Measurements from ENCODE around the gene NDUFA8. TPM values are rescaled to one million over a fixed set of nuclear protein-coding genes. Genes with fewer than 3 reads are reported as not detected.

Gene NDUFA8
- total and polyA plus RNA-seq, 2 experiments from 2014 or later: 36.6 to 144 TPM

GRCh38 chr9:122097679-122098315 lies 61.8 kb downstream of the NDUFA8 start (continued):
- no peak for TF ChIP-seq JUNB (IDR thresholded peaks at IDR 0.05; ENCODE audit: unreplicated experiment)
- no peak for TF ChIP-seq EZH2 (IDR thresholded peaks at IDR 0.05; ENCODE audit: low read depth, unreplicated experiment)
- no peak for TF ChIP-seq POLR2AphosphoS5 (IDR thresholded peaks at IDR 0.05; ENCODE audit: low read depth)
- TF ChIP-seq NANOG (IDR thresholded peaks at IDR 0.05; ENCODE audit: borderline replicate concordance): no peak
- TF ChIP-seq, protein P1, sequence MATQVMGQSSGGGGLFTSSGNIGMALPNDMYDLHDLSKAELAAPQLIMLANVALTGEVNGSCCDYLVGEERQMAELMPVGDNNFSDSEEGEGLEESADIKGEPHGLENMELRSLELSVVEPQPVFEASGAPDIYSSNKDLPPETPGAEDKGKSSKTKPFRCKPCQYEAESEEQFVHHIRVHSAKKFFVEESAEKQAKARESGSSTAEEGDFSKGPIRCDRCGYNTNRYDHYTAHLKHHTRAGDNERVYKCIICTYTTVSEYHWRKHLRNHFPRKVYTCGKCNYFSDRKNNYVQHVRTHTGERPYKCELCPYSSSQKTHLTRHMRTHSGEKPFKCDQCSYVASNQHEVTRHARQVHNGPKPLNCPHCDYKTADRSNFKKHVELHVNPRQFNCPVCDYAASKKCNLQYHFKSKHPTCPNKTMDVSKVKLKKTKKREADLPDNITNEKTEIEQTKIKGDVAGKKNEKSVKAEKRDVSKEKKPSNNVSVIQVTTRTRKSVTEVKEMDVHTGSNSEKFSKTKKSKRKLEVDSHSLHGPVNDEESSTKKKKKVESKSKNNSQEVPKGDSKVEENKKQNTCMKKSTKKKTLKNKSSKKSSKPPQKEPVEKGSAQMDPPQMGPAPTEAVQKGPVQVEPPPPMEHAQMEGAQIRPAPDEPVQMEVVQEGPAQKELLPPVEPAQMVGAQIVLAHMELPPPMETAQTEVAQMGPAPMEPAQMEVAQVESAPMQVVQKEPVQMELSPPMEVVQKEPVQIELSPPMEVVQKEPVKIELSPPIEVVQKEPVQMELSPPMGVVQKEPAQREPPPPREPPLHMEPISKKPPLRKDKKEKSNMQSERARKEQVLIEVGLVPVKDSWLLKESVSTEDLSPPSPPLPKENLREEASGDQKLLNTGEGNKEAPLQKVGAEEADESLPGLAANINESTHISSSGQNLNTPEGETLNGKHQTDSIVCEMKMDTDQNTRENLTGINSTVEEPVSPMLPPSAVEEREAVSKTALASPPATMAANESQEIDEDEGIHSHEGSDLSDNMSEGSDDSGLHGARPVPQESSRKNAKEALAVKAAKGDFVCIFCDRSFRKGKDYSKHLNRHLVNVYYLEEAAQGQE (IDR thresholded peaks at IDR 0.05; ENCODE audit: unreplicated experiment): no peak
- no peak for TF ChIP-seq CREB1 (CRISPR knock-in tag; IDR thresholded peaks at IDR 0.05; ENCODE audit: low read depth)

DNA sequence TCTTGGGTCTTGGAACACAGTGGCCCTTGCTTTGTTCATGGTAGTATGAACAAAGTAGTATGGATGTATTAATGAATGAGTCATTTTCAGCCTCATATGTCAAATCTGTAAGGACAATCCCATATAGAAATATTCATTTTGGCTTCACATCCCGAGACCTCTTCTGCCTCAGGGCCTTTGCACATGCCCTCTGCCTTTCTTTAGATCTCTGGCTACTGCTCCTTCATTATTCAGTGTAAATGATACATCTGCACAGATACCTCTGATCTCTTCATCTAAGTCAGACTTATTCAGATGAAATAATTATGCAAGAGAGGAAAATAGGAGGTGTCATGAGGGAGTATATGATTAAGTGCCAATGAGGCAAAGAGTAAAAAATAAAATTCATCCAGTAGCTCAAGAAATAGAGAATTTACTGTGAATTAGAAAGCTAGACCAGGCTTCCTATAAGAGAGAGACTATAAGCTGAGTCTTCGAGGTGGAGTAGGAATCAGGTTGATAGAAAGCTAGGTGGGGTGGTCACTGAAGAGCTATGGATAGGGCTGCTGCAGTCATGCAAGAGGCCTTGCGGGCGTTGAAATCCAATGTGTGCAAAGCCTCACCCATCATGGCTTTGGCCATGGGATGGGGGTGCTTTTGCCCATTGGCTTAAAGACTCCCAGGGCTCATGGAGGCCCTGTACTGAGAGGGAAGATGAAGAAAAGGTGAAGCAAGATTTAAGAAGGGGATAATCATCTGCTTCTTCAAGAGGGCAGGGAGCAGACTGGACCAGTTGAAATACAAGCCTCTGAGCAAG lies 62.8 kb downstream of the NDUFA8 start:
- Mint-ChIP-seq H3K27ac (no peak overlapping the region), H3K27me3 (ENCODE audit: insufficient read depth, low read depth, poor library complexity) (peaks cover 11% of the 10 kb centered on the region), H3K9me3 (no peaks in the 10 kb centered on the region; the same call in 2 of the 3 replicates), H3K36me3 (ENCODE audit: low read depth) (no peaks in the 10 kb centered on the region; the same call in 2 of the 3 replicates), H3K4me3 (no peak overlapping the region; the same call in 2 of the 3 replicates), H3K4me1 (peaks cover 14% of the 10 kb centered on the region)
- Histone ChIP-seq H2AFZ (no peak overlapping the region), H3K27ac (ENCODE audit: low read depth) (no peak overlapping the region), H3F3A (replicated peaks; ENCODE audit: low read depth) (no peaks in the 10 kb centered on the region), H3K4me2 (no peak overlapping the region), H3K4me1 (ENCODE audit: insufficient read depth) (no peaks in the 10 kb centered on the region; the same call in 1 of the 2 replicates), H3K9me2 (ENCODE audit: insufficient read depth) (no peaks in the 10 kb centered on the region), H3K79me2 (replicated peaks; ENCODE audit: insufficient read depth) (no peaks in the 10 kb centered on the region), H3K27me3 (ENCODE audit: insufficient read depth) (peaks cover 10% of the 10 kb centered on the region), H3K36me3 (ENCODE audit: insufficient read depth) (no peaks in the 10 kb centered on the region), H4K20me1 (replicated peaks; ENCODE audit: insufficient read depth) (peaks cover 1% of the 10 kb centered on the region; the same call in 1 of the 2 replicates), H3K4me3 (no peak overlapping the region)
- ATAC-seq (no peak), DNase-seq (ENCODE audit: low spot score) (no peak)
- TF ChIP-seq NANOG (IDR thresholded peaks at IDR 0.05; ENCODE audit: borderline replicate concordance) (no peak), ZNF114 (CRISPR knock-in tag; IDR thresholded peaks at IDR 0.05) (no peak), POLR2AphosphoS5 (IDR thresholded peaks at IDR 0.05; ENCODE audit: low read depth) (no peak), ZNF331 (CRISPR knock-in tag; IDR thresholded peaks at IDR 0.05; ENCODE audit: low read depth) (no peak), CREB1 (CRISPR knock-in tag; IDR thresholded peaks at IDR 0.05; ENCODE audit: low read depth) (no peak), EZH2phosphoT487 (IDR thresholded peaks at IDR 0.05; ENCODE audit: unreplicated experiment) (no peak), EZH2 (IDR thresholded peaks at IDR 0.05; ENCODE audit: low read depth, unreplicated experiment) (no peak), STAT1 (IDR thresholded peaks at IDR 0.05; ENCODE audit: unreplicated experiment) (no peak), ETS1 (IDR thresholded peaks at IDR 0.05) (no peak), JUNB (IDR thresholded peaks at IDR 0.05; ENCODE audit: unreplicated experiment) (no peak)
- TF ChIP-seq, protein P2, sequence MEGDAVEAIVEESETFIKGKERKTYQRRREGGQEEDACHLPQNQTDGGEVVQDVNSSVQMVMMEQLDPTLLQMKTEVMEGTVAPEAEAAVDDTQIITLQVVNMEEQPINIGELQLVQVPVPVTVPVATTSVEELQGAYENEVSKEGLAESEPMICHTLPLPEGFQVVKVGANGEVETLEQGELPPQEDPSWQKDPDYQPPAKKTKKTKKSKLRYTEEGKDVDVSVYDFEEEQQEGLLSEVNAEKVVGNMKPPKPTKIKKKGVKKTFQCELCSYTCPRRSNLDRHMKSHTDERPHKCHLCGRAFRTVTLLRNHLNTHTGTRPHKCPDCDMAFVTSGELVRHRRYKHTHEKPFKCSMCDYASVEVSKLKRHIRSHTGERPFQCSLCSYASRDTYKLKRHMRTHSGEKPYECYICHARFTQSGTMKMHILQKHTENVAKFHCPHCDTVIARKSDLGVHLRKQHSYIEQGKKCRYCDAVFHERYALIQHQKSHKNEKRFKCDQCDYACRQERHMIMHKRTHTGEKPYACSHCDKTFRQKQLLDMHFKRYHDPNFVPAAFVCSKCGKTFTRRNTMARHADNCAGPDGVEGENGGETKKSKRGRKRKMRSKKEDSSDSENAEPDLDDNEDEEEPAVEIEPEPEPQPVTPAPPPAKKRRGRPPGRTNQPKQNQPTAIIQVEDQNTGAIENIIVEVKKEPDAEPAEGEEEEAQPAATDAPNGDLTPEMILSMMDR (conservative IDR thresholded peaks at IDR 0.05; ENCODE audit: low read depth in 2 of 2): no peak

Data from GM23338 (cell line).